Measurements from ENCODE around the gene TFAM.

TFAM gene

GRCh38 chr10:58439632-58440364 is 54.6 kb downstream of the TFAM start:
- no peak for TF ChIP-seq CTCF (conservative IDR thresholded peaks at IDR 0.05; ENCODE audit: low read depth, low read length)
- no peak overlapping the region for H3K4me3 ChIP-seq (ENCODE audit: low read depth, low read length)
- no peak for DNase-seq (ENCODE audit: low read depth)

- TF ChIP-seq CTCF (conservative IDR thresholded peaks at IDR 0.05; ENCODE audit: low read depth, low read length), result no peak
- no peak overlapping the region for H3K4me3 ChIP-seq (ENCODE audit: low read depth, low read length)
- DNase-seq (ENCODE audit: low read depth), result no peak
Observed at GRCh38 chr10:58440484-58440883, 55.3 kb downstream of the TFAM start.

GRCh38 chr10:58444321-58444720 is 59.1 kb downstream of the TFAM start:
- no peak overlapping the region for H3K4me3 ChIP-seq (ENCODE audit: low read depth, low read length)
- no peak for DNase-seq (ENCODE audit: low read depth)
- no peak for TF ChIP-seq CTCF (conservative IDR thresholded peaks at IDR 0.05; ENCODE audit: low read depth, low read length)

GRCh38 chr10:58444876-58445275 is 59.7 kb downstream of the TFAM start:
- no peak overlapping the region for H3K4me3 ChIP-seq (ENCODE audit: low read depth, low read length)
- TF ChIP-seq CTCF (conservative IDR thresholded peaks at IDR 0.05; ENCODE audit: low read depth, low read length), result no peak
- peak; percentile 41 for DNase-seq (ENCODE audit: low read depth)

- no peak for TF ChIP-seq CTCF (conservative IDR thresholded peaks at IDR 0.05; ENCODE audit: low read depth, low read length)
- DNase-seq (ENCODE audit: low read depth), result no peak
- H3K4me3 ChIP-seq (ENCODE audit: low read depth, low read length), result no peak overlapping the region
Observed at GRCh38 chr10:58448121-58448935, 63.1 kb downstream of the TFAM start.

Measured in choroid plexus epithelial cell (primary cell).